HG02943 (cell line): ENCODE data around the gene GATA6.
"Not testable (repeated sequence)": the region's sequence is repeated elsewhere in the genome, so short reads cannot be mapped to it uniquely, and the experiment has no call there.

ENCODE experiments used
- ATAC-seq: cut with Tn5 transposase; IDR thresholded peaks from one replicate; pipeline ENCODE4 v1.9.1; 2021; ENCODE audit warnings: mild to moderate bottlenecking, low read depth, moderate library complexity; ENCODE audit not compliant: unreplicated experiment

The GATA6 gene

DNA sequence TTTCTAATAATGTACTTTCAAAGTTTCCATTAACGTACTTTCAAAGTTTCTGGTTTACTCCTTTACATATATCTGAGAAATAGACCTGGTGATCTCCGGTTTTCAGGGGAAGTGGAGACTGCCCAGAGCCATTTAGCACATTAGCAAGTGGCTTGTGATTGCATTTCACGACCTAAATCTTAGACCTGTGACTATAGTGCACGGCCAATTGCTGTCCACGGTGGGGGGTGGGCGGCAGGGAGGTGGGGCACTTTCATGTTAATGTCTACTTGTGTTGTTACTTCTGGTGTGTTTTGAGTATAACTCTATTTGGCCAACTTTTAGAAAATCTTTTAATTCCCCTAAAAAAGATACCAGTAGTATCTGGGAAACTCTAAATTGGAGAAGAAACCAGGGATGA is 11.3 kb downstream of the GATA6 start:
- no peak for ATAC-seq

DNA sequence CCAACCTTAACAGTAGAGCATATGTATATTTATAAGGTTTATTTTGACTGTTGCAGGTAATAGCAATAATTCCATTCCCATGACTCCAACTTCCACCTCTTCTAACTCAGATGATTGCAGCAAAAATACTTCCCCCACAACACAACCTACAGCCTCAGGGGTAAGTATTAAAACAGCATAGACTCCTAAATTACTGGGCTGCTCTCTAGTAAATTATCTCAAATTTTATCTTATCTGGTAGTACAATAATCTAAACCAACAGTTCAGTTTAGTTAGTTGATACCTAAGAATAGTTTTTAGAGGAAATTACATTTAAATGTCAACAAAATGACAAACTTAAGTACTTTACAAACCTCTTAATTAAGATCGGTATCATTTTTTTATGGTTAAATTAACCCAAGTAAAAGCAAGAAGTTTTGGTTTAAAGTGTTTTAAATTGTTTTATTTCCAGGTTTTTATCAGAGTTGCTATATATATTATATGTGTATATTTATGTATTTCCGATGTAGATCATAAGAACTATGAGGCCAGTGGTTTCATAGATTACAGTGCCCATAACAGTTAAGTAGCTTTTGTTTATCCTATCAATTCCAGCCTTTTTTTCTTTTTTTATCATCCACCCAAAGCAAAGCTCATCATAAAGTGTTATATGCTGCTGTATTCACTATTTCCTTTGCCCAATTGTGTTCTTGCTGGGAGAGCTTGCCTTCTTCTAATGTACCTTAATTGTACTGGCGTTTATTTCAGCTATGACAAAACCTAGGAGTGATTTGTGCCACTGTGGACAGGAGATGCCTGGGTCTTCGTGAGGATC is 13.7 kb downstream of the GATA6 start:
- no peak for ATAC-seq

DNA sequence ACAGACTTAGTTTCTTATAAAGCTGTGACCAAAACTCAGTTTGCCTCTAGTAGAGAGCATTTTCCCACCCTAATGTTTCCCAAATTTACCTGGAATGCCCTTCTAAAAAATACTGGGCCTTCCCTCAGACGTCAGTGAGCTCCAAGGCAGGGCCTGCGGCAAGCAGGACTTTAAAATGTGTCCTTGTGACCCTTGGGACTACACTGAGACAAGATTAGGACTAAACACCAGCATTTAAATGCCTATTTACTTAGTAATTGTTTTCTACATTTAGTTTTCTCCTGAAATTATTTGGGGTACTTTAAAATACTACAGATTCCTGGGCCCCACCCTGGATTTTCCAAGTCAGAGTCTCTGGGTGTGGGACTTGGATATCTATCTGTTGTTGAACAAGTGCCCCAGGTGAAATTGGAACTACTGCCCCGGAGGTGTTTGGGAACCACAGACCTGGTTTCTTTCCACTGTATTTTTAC is 14.3 kb downstream of the GATA6 start:
- no peak for ATAC-seq

DNA sequence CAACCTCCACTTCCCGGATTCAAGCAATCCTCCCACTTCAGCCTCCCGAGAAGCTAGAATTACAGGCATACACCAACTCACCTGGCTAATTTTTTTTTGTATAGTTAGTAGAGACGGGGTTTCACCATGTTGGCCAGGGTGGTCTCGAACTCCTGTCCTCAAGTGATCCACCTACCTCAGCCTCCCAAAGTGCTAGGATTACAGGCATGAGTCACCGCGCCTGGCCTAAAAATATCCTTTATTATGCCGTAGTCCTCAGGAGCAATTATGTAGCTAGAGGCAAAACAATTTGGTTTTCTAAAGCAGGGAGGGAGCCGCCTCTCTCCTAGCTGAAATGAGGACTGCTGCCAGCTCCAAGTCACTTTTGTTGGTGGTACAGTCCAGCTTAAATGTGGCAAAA is 15.2 kb downstream of the GATA6 start:
- not testable (repeated sequence) for ATAC-seq

DNA sequence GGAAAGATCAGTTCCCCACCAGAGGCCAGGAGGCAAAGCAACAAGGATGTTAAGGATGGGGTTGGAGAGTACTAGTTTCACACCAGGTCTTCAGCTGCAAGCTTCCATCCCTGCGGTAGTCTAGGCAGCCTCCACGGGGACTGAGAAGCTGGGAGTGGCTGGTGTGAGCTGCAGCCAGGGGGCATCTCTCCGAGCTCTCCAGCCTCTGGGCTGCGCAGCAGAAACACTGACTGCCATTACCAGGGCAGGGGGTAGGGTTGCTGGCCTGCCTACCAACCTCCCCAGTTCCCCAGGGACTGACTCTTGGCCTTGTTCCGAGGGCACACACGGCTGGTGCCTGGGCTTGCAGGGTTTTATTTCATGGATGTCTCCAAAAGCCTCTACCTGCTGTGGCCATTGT is 15.9 kb downstream of the GATA6 start:
- ATAC-seq, result no peak

DNA sequence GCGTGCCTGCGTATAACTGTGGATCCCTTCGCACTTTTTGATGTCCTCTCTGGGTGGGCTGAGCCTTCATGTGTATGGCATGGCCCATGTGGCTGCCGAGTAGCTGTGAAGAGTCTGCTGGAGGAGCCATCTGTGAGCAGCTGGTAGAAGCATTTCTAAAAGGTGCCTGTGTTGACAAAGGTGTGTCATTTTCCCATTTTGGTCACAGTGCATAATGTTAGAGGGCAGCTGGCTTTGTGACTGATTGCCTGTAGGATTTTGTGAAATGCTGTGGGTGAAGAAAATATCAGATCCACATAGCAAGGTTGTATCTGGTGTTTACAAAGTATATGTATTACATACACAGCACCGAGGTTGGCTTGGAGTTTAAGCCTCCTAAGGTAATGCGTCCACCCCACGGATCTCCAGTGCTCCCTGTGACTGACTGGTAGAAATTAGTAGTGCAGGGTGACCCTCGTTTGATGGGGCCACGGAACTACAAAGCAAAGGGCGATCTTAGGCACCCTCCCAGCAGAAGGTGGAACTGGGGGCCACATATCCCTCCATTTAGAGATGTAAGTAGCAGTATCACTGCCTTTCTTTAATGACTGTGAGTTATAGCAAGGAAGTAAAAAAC is 16.5 kb downstream of the GATA6 start:
- no peak for ATAC-seq

DNA sequence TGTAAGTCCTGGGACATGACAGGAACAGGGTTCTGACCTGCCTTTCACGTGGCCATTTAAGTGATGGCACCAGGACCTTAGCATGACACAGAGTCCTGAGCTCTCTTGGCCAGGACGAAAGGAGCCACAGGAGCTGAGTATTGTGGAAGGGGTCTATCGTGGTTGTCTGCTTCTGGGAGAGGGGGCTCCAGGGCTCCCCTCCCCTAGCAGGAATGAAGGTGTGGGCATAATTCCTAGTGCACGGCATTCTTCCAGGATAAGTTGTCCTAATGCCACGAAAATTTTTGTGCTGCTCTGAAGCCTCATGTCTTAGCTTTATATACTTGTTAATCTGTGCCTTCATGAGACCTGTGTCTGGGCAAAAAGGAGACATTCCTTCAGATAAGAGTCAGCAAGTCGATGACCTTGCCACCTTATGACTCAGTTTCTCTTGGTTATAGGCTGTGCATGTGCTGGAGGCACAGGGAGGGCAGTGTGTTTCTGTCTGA is 17.1 kb downstream of the GATA6 start:
- ATAC-seq, result no peak

DNA sequence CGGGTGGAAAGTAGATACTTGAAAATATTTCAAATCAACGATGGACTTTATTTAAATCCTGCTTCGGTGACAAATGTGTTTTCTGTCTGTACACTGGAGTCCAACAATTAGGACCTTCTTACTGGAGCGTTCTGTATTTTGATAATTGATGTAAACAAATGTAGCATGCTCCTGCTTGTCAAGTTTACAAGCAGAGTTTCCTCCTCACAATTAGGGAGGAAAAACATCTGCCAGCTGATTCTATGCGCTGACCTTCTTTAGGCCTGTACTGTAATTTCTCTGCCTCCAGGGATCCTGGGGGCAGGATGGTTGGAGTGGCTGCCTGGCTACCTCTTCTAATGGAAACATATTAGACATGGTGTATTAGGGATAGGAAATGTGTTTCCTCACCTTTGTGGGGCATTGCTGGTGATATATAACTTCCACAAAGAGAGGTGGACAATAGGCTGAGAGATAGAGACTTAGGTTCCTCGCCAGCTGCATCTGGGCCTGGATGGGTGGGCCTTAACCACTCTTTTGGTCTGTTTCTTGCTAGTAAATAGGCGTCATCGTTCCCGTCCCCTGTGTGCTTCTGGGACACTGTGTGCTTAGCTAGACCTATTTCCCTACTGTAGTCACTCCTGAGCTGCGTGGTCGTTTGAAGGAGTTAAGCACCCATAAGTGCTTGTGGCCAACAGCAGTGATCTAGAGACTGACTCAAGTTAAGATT is 19.3 kb downstream of the GATA6 start:
- ATAC-seq, result no peak

DNA sequence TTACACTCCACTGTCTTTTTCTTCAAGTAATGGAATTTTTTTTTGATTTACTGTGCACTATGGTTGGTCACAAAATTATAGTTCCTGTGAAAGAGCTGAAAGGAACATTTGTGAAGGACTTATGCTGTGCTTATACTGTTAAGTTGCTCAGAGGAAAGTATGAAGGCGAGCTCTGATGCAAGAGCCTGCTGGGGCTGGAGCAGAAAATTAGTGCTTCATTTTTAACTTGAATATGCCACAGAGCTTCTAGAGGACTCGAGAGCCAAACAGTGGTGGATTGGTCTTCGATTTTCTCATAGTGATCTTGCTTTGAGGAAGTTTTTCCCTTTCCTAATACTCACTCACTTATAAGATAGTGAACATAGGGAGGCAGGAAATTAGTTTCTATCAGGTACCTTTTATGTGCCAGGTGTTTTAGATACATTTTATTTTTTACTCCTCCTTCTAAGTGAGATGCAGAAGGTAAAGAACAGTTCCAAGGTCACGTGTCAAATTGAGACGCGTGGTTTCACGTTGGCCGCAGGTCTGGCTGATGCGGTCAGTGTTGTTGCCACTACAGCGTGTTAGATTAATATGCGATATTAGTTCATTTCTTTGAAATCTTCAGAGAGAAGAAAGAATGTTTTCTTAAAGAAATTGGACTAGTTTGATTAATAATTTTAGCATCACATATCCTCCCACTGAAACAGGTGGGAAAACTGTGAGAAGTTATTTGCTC is 20.2 kb downstream of the GATA6 start:
- ATAC-seq, result no peak

DNA sequence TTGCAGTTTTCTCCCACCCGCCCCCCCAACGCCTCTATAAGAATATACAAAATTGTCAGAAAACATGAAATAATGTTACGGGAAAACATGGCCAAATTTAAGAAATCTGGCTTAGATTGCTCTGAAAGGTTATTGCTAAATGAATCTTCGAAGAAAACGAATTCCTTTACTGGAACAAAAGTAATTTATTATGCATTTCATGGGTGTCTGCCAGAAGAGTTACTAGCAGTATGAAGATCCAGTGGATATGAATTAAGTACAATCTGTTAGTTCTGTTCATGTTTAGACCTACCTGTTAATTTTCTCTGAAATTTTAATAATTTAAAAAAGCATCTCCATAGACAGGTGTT is 21.9 kb downstream of the GATA6 start:
- ATAC-seq, result no peak

DNA sequence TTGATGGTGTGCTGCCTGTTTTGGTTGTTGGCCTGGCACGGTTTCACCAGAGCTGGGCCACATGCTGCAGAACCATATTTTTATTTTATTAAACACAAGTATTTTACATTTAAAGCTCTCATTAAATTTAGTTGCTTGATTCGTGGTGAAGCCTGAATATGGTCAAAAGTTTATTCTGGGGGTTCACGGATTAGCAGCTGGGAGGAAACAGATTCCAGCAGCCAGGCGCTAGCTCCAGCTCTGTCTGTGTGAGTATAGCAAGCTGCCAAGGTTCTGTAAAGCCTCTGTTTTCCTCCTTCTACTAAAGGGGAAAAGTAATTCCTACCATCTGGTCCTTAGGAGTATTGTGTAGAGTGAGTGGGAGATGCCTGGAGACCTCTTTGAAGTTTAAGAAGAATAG is 22.5 kb downstream of the GATA6 start:
- no peak for ATAC-seq

DNA sequence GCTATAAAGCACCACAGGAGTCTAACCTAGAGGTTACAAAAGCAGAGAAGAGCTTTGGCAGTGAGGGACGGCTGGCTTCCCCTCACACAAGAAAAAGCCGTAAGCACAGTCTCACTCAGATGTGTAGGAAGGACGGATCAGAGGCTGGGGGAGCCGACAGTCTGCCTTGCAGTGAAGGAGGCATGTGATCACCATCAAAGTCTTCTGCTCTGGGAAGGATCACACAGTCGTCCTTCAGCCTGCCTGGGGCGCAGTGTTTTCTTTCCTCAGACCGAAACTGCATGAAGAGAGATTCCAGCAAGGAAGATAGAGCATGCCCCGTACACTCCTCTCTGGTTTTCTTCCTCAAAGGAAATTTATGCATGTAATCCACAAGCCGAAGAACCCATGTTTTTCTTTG is 24.1 kb downstream of the GATA6 start:
- ATAC-seq, result no peak

DNA sequence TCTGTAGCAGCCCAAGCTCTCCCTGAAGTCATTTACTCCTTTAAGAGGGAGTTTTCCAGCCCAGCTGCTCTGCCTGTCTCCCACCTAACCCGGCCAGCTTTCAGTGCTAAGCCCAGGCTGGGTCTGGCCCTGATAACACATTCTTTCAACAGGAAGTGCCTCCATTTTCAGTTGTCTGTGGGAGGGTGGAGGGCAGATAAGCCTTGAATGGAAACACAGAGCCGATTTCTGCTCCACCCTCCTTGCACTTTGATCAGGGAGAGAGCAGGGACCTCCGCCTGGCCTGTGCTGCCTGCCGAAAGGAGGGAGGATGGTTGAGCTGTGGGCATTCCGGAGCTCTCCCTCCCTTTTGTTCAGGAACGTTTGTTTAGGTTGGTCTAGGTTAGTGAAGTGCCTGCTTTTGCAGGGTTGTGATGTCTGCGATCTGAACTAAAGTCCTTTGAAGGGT is 24.8 kb downstream of the GATA6 start:
- no peak for ATAC-seq

DNA sequence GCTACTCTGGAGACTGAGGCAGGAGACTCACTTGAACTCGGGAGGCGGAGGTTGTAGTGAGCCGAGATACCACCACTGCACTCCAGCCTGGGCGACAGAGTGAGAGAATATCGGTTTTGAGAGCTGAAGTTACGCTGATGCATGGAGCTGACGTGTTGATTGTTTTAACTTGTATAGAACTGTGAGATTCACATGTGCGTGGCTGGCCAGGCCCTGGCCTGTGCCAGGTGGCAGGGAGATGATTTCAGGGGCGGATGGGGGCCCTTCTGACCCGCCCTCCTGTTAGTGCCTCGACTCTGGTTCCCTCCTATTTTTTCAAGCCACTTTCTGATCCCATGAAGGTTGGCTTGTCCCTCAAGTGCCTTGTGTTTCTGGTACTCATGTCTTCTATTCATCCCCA is 25.7 kb downstream of the GATA6 start:
- ATAC-seq, result no peak

DNA sequence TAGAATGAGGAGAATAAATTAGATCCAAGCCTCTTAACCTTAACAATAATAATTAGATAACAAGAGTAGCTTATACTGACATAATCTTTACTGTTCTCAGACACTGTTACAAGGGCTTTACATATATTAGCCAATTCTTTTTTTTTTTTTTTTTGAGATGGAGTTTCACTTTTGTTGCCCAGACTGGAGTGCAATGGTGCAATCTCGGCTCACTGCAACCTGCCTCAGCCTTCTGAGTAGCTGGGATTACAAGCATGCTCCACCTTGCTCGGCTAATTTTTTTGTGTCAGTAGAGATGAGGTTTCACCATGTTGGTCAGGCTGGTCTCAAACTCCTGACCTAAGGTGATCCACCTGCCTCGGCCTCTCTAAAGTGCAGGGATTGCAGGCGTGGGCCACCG is 27.6 kb downstream of the GATA6 start:
- ATAC-seq, result not testable (repeated sequence)

DNA sequence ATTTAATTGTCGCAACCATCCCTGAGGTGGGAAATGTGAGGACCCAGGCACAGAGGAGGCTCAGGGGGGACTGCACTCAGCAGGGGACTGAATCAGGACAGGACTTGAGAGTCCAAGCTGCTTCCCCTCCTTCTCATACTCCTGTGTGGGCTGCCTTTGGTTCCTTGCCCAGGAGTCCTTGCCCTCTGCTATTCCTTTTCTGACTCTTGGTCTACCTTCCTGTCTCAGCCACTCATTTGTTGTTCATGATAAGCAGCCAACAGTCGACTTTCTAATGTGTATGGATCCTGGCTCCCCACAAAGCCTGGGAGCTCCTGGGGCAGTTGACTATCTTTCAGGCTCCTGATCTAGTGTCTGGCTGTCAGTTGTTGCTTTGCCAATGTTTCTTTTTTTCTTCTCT is 28.3 kb downstream of the GATA6 start:
- no peak for ATAC-seq

DNA sequence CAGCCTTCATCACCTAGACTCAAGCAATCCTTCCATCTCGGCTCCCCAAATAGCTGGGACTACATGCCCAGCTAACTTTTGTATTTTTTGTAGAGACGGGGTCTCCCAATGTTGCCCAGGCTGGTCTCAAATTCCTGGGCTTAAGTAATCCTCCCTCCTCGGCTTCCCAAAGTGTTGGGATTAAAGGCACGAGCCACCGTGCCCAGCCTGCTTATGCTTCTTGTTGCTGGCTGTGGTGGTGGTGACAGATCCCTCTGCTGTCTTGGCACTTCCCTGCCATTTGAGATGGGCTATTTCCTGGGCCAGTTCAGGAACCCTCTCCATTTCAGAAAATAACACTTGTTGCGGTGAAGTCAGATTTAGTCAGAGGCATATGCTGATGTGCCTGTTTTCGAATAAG is 28.8 kb downstream of the GATA6 start:
- ATAC-seq, result no peak

DNA sequence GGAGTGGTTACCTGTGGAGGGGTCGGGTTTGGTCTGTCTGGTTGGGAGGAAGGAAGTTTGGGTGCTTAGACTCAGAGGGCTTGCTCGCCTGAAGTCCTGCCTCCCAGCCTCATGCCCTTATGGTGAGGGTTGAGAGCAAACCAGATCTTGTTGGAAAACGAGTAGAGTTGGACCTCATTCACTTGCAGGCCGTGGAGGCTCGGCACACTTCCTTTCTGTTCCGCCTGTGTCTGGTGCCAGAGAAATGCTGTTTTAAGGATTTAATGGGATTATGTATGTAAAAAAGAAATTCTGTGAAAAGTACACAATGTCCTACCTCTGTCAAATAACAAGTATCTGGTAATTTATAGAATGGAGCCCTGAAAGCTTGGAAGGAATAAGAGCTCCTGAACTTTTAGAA is 29.6 kb downstream of the GATA6 start:
- ATAC-seq, result no peak

DNA sequence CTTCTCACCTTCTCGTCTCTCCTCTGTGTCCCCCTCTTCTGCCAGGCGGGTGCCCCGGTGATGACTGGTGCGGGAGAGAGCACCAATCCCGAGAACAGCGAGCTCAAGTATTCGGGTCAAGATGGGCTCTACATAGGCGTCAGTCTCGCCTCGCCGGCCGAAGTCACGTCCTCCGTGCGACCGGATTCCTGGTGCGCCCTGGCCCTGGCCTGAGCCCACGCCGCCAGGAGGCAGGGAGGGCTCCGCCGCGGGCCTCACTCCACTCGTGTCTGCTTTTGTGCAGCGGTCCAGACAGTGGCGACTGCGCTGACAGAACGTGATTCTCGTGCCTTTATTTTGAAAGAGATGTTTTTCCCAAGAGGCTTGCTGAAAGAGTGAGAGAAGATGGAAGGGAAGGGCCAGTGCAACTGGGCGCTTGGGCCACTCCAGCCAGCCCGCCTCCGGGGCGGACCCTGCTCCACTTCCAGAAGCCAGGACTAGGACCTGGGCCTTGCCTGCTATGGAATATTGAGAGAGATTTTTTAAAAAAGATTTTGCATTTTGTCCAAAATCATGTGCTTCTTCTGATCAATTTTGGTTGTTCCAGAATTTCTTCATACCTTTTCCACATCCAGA is 31.3 kb downstream of the GATA6 start:
- ATAC-seq, result no peak

DNA sequence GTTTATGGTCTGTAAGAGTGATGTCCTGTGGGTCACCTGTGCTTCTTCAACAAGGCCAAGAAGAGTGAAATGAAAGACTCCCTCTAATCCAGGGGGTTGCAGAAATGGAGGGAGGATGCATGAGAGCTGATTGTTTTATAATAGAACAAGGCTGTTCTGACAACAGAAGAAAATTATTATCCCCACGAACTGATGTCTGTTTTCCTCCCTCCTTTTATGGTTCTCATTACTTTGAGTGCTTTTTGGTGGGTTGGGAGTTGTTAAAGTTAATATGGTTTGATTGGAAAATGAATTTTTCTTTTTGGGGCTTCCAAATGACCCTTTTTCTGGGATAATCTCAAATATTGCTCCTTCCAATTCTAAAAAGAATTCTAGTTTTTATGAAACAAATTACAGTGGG is 33.6 kb downstream of the GATA6 start:
- ATAC-seq, result no peak
